IMR-90 (cell line): ENCODE measurements around the gene EML5. TPM values are rescaled to one million over a fixed set of nuclear protein-coding genes. Genes with fewer than 3 reads are reported as not detected.

Source experiments
- ATAC-seq: fragments of 200-7000 bp; cut with Tn5 transposase; 2 replicates; pipeline ENCODE4 v1.9.1; 2020; ENCODE audit warnings: low read depth, mild to moderate bottlenecking, moderate library complexity
- BruUV-seq: library from RNA; stranded (reverse); fragments of 400-500 nt; replicated peaks from 2 replicates; lab custom pipeline; 2021; lab: Mats Ljungman, UMichigan
- CTCF ChIA-PET: fragments of 300-600 bp; formaldehyde crosslinking; extraction: SDS; loops from one replicate; lab custom pipeline; 2021; ENCODE audit warnings: antibody characterized with exemption; lab: Yijun Ruan, JAX
- POLR2A ChIA-PET: fragments of 300-600 bp; sonication (Branson Sonifier 250); formaldehyde crosslinking; loops from one replicate; lab custom pipeline; 2022; ENCODE audit warnings: antibody characterized with exemption; ENCODE audit not compliant: unreplicated experiment; lab: Charles Lee
- DNase-seq: peaks from one replicate; pipeline ENCODE4 v3.0.0; 2013
- H2AFZ ChIP-seq: replicated peaks from 2 replicates; pipeline ENCODE3; 2013; ENCODE audit warnings: low read length, mild to moderate bottlenecking; ENCODE audit not compliant: poor library complexity
- H2AK5ac ChIP-seq: 2 replicates; pipeline ENCODE4 v1.6.1; 2013; ENCODE audit warnings: low read depth, low read length, inconsistent platforms
- H2AK9ac ChIP-seq: replicated peaks from 2 replicates; pipeline ENCODE3; 2013; ENCODE audit warnings: mild to moderate bottlenecking, low read depth, low read length, moderate library complexity; ENCODE audit not compliant: poor library complexity
- H2BK120ac ChIP-seq: 2 replicates; pipeline ENCODE4 v1.6.1; 2013; ENCODE audit warnings: low read depth, low read length, inconsistent platforms
- H2BK15ac ChIP-seq: 3 replicates; pipeline ENCODE4 v1.6.1; 2013; ENCODE audit warnings: low read depth, low read length, inconsistent platforms
- H2BK20ac ChIP-seq: 2 replicates; pipeline ENCODE4 v1.6.1; 2013; ENCODE audit warnings: low read depth, mild to moderate bottlenecking, inconsistent platforms, low read length, moderate library complexity
- H2BK5ac ChIP-seq: 2 replicates; pipeline ENCODE4 v1.6.1; 2013; ENCODE audit warnings: mild to moderate bottlenecking, low read depth, low read length, inconsistent platforms; ENCODE audit not compliant: poor library complexity, severe bottlenecking
- H3K14ac ChIP-seq: replicated peaks from 2 replicates; pipeline ENCODE4 v1.6.1; 2013; ENCODE audit warnings: low read depth, low read length, inconsistent platforms
- H3K18ac ChIP-seq: 2 replicates; pipeline ENCODE4 v1.6.1; 2013; ENCODE audit warnings: low read depth, low read length, control low read depth
- H3K23ac ChIP-seq: 2 replicates; pipeline ENCODE4 v1.6.1; 2013; ENCODE audit warnings: low read depth, low read length, inconsistent platforms
- H3K27ac ChIP-seq: 2 replicates; pipeline ENCODE4 v1.5.1; 2013; ENCODE audit warnings: mild to moderate bottlenecking, control low read depth, low read length; ENCODE audit not compliant: insufficient read depth
- H3K27me3 ChIP-seq: 2 replicates; pipeline ENCODE4 v1.6.1; 2013; ENCODE audit warnings: low read length; ENCODE audit not compliant: control insufficient read depth, insufficient read depth
- H3K36me3 ChIP-seq: 2 replicates; pipeline ENCODE4 v1.6.1; 2013; ENCODE audit warnings: low read length, mixed read lengths; ENCODE audit not compliant: control insufficient read depth, insufficient read depth
- H3K4ac ChIP-seq: 2 replicates; pipeline ENCODE4 v1.6.1; 2013; ENCODE audit warnings: low read depth, low read length, inconsistent platforms
- H3K4me1 ChIP-seq: 2 replicates; pipeline ENCODE4 v1.6.1; 2013; ENCODE audit warnings: low read length, mixed read lengths; ENCODE audit not compliant: control insufficient read depth, insufficient read depth
- H3K4me2 ChIP-seq: 2 replicates; pipeline ENCODE4 v1.6.1; 2013; ENCODE audit warnings: low read depth, mild to moderate bottlenecking, control low read depth, low read length, moderate library complexity
- H3K4me3 ChIP-seq: 2 replicates; pipeline ENCODE4 v1.5.1; 2013; ENCODE audit warnings: low read depth, mild to moderate bottlenecking, control low read depth, low read length, moderate library complexity; ENCODE audit not compliant: insufficient read depth
- H3K56ac ChIP-seq: 2 replicates; pipeline ENCODE4 v1.6.1; 2013; ENCODE audit warnings: low read length, inconsistent platforms; ENCODE audit not compliant: insufficient read depth; ENCODE audit errors: extremely low read depth
- H3K79me1 ChIP-seq, 2 experiments: 2 replicates each; pipeline ENCODE4 v1.6.1; 2013; ENCODE audit warnings: low read length in 2 of 2, inconsistent platforms in 1 of 2, low read depth in 1 of 2
- H3K9ac ChIP-seq: 2 replicates; pipeline ENCODE4 v1.6.1; 2013; ENCODE audit warnings: low read depth, low read length, control low read depth
- H3K9me1 ChIP-seq: 2 replicates; pipeline ENCODE4 v1.6.1; 2013; ENCODE audit warnings: low read length, inconsistent platforms; ENCODE audit not compliant: insufficient read depth
- H3K9me3 ChIP-seq: 2 replicates; pipeline ENCODE4 v1.6.1; 2013; ENCODE audit warnings: low read length; ENCODE audit not compliant: control insufficient read depth, insufficient read depth
- H4K20me1 ChIP-seq: 2 replicates; pipeline ENCODE4 v1.6.1; 2013; ENCODE audit warnings: low read length, inconsistent platforms; ENCODE audit not compliant: insufficient read depth
- H4K5ac ChIP-seq: 2 replicates; pipeline ENCODE4 v1.6.1; 2013; ENCODE audit warnings: mild to moderate bottlenecking, low read depth, low read length, control low read depth
- H4K8ac ChIP-seq, 2 experiments: 2 replicates each; pipeline ENCODE4 v1.6.1; 2013; ENCODE audit warnings: low read depth in 2 of 2, low read length in 2 of 2, control low read depth in 1 of 2, inconsistent platforms in 1 of 2
- H4K91ac ChIP-seq: 2 replicates; pipeline ENCODE4 v1.6.1; 2013; ENCODE audit warnings: low read depth, low read length, inconsistent platforms; ENCODE audit not compliant: insufficient read depth
- BHLHE40 ChIP-seq: fragments of 150-350 bp; IDR thresholded peaks from 2 replicates; pipeline ENCODE4 v1.6.1; 2016; ENCODE audit warnings: mild to moderate bottlenecking, low read depth, low read length
- CEBPB ChIP-seq: IDR thresholded peaks from 2 replicates; pipeline ENCODE4 v1.6.1; 2012; ENCODE audit warnings: low read depth, low read length, improper control_type of control experiment
- CHD1 ChIP-seq: IDR thresholded peaks from 2 replicates; pipeline ENCODE4 v1.6.1; 2012; ENCODE audit warnings: low read depth, low read length, improper control_type of control experiment
- FOS ChIP-seq: fragments of 150-350 bp; IDR thresholded peaks from 2 replicates; pipeline ENCODE4 v1.6.1; 2016; ENCODE audit warnings: low read depth, low read length
- MAFK ChIP-seq: IDR thresholded peaks from 2 replicates; pipeline ENCODE4 v1.6.1; 2012; ENCODE audit warnings: low read depth, low read length, improper control_type of control experiment
- MAZ ChIP-seq: IDR thresholded peaks from 2 replicates; pipeline ENCODE4 v1.6.1; 2012; ENCODE audit warnings: low read depth, mild to moderate bottlenecking, low read length, improper control_type of control experiment, moderate library complexity, borderline replicate concordance
- MXI1 ChIP-seq: IDR thresholded peaks from 2 replicates; pipeline ENCODE4 v1.6.1; 2012; ENCODE audit warnings: low read depth, mild to moderate bottlenecking, low read length, moderate library complexity, borderline replicate concordance
- NFE2L2 ChIP-seq: fragments of 150-350 bp; IDR thresholded peaks from 2 replicates; pipeline ENCODE4 v1.6.1; 2016; ENCODE audit warnings: low read depth, mild to moderate bottlenecking, low read length
- POLR2A ChIP-seq: IDR thresholded peaks from 2 replicates; pipeline ENCODE4 v1.6.1; 2012; ENCODE audit warnings: mild to moderate bottlenecking, low read depth, low read length
- RCOR1 ChIP-seq: IDR thresholded peaks from 2 replicates; pipeline ENCODE4 v1.6.1; 2012; ENCODE audit warnings: mild to moderate bottlenecking, low read length, improper control_type of control experiment; ENCODE audit not compliant: insufficient replicate concordance
- RFX5 ChIP-seq: IDR thresholded peaks from 2 replicates; pipeline ENCODE4 v1.8.0; 2012; ENCODE audit warnings: low read depth, mild to moderate bottlenecking, low read length, moderate library complexity
- SMC3 ChIP-seq: fragments of 150-350 bp; IDR thresholded peaks from 2 replicates; pipeline ENCODE4 v1.6.1; 2016; ENCODE audit warnings: low read depth, mild to moderate bottlenecking, antibody characterized with exemption, low read length, moderate library complexity
- WGBS, 2 experiments: methylation state at CpG; one replicate each; pipeline versions ENCODE4 v1.1.5 to v1.1.7; 2013; ENCODE audit warnings: missing lambda C conversion rate in 2 of 2; ENCODE audit not compliant: insufficient read length in 1 of 2; ENCODE audit errors: extremely low coverage in 2 of 2; 5-methylcytosine and 5-hydroxymethylcytosine counted together
- dilution Hi-C: fragments of 300-500 bp; cut with HindIII; formaldehyde crosslinking; loops from one replicate; pipeline ENCODE4 v1.14.3; 2018; ENCODE audit warnings: low sequenced_read_pairs; ENCODE audit not compliant: unreplicated experiment
- in situ Hi-C: fragments of 300-500 bp; cut with MboI; formaldehyde crosslinking; loops from 3 replicates; pipeline ENCODE4 v1.14.3; 2019; ENCODE audit warnings: low sequenced_read_pairs, inconsistent platforms, mixed read lengths
- intact Hi-C: fragments of 100-400 bp; cut with micrococcal nuclease; formaldehyde crosslinking; loops from 2 replicates; pipeline ENCODE4 v1.10.0; 2022
- polyA plus RNA-seq, 3 experiments: library from polyadenylated mRNA; depleted of rRNA; stranded (reverse); fragments of >200 nt; gene quantifications; 2 replicates each; pipeline ENCODE4 v1.2.3, GENCODE V29; 2012; ENCODE audit warnings: low replicate concordance in 1 of 3
- total RNA-seq: library from RNA; depleted of rRNA; stranded (reverse); fragments of >200 nt; gene quantifications from 2 replicates; pipeline ENCODE4 v1.2.3, GENCODE V29; 2012
- TF ChIP-seq, protein P1 (sequence below): conservative IDR thresholded peaks from 2 replicates; pipeline ENCODE4 v1.5.1; 2012; ENCODE audit warnings: mild to moderate bottlenecking, low read depth, low read length, improper control_type of control experiment
- TF ChIP-seq, protein P2 (sequence below): fragments of 150-350 bp; IDR thresholded peaks from 2 replicates; pipeline ENCODE4 v1.6.1; 2016; ENCODE audit warnings: low read depth, mild to moderate bottlenecking, low read length, moderate library complexity, borderline replicate concordance

The EML5 gene
- total and polyA plus RNA-seq, 2 of the 4 experiments (the other 2 are of a cell fraction): 8.1 to 22.2 TPM

DNA sequence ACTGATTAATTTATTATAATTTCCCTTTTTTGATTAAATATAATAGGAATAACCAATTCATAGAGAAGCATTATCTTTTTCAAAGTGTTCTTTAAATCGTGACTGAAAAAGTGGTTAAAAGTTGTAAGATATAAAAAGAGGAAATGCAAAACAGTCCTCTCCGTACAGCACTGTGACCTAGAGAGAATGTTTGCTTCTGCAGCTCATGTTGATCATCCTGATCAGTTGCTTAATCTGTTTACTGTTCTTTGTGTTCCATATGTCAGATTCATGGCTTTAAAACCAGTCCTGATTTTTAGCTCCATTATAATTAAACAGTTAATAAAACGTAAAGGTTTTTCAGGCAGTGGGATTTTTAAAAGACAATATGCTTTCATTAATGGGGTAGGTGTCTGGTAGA is 36.4 kb upstream of the EML5 start:
- no peak overlapping the region for H3K56ac ChIP-seq
- peaks cover 34 to 73% of the 10 kb centered on the region in 2 experiments for H3K79me1 ChIP-seq
- H2BK5ac ChIP-seq: peak overlapping the region; percentile 96
- H4K8ac ChIP-seq: peak overlapping the region in 1 of 2 experiments; percentile 31; a peak in 2 of 4 replicates
- ATAC-seq: no peak
- no peak overlapping the region for H3K9ac ChIP-seq
- no peak overlapping the region for H2AFZ ChIP-seq
- BruUV-seq: no TSS peak
- H3K4me1 ChIP-seq: peaks cover 26% of the 10 kb centered on the region
- in situ Hi-C loops: no loop called here
- H4K5ac ChIP-seq: no peak overlapping the region; the same call in 1 of the 2 replicates
- H3K14ac ChIP-seq: 0 out of 2 replicates have a peak overlapping the region, but pooled peaks have one; percentile 10
- H2BK15ac ChIP-seq: no peak overlapping the region; the same call in 2 of the 3 replicates
- no peak overlapping the region; the same call in 1 of the 2 replicates for H3K23ac ChIP-seq
- DNase-seq: no peak
- peak overlapping the region; percentile 37; the same call in 1 of the 2 replicates for H3K4me2 ChIP-seq
- no peak overlapping the region for H4K91ac ChIP-seq
- peak overlapping the region; percentile 43; the same call in 1 of the 2 replicates for H2BK120ac ChIP-seq
- H3K9me1 ChIP-seq: peaks cover 7% of the 10 kb centered on the region
- H4K20me1 ChIP-seq: no peaks in the 10 kb centered on the region
- TF ChIP-seq FOS (no peak), RCOR1 (no peak), MXI1 (no peak), CHD1 (no peak), RFX5 (no peak), BHLHE40 (no peak), MAZ (no peak), SMC3 (no peak), MAFK (no peak), NFE2L2 (no peak), CEBPB (no peak), POLR2A (no peak)
- TF ChIP-seq, protein P1, sequence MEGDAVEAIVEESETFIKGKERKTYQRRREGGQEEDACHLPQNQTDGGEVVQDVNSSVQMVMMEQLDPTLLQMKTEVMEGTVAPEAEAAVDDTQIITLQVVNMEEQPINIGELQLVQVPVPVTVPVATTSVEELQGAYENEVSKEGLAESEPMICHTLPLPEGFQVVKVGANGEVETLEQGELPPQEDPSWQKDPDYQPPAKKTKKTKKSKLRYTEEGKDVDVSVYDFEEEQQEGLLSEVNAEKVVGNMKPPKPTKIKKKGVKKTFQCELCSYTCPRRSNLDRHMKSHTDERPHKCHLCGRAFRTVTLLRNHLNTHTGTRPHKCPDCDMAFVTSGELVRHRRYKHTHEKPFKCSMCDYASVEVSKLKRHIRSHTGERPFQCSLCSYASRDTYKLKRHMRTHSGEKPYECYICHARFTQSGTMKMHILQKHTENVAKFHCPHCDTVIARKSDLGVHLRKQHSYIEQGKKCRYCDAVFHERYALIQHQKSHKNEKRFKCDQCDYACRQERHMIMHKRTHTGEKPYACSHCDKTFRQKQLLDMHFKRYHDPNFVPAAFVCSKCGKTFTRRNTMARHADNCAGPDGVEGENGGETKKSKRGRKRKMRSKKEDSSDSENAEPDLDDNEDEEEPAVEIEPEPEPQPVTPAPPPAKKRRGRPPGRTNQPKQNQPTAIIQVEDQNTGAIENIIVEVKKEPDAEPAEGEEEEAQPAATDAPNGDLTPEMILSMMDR: no peak
- TF ChIP-seq, protein P2, sequence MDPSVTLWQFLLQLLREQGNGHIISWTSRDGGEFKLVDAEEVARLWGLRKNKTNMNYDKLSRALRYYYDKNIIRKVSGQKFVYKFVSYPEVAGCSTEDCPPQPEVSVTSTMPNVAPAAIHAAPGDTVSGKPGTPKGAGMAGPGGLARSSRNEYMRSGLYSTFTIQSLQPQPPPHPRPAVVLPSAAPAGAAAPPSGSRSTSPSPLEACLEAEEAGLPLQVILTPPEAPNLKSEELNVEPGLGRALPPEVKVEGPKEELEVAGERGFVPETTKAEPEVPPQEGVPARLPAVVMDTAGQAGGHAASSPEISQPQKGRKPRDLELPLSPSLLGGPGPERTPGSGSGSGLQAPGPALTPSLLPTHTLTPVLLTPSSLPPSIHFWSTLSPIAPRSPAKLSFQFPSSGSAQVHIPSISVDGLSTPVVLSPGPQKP: no peak
- peak overlapping the region; percentile 64; the same call in 1 of the 2 replicates for H2BK20ac ChIP-seq
- ChIA-PET POLR2A (no interaction called here), CTCF (no interaction called here)
- H3K27ac ChIP-seq: no peak overlapping the region
- H3K4me3 ChIP-seq: no peak overlapping the region
- H3K18ac ChIP-seq: peak overlapping the region; percentile 74; the same call in 1 of the 2 replicates
- intact Hi-C loops: no loop called here
- no peak overlapping the region for H2AK5ac ChIP-seq
- H2AK9ac ChIP-seq: no peak overlapping the region
- WGBS, 2 experiments: 80% methylated on average over 1 of the region's 3 CpGs; no CpG with 5 or more reads in 1 of the 2 experiments
- no peaks in the 10 kb centered on the region for H3K9me3 ChIP-seq
- peak overlapping the region; percentile 77; the same call in 1 of the 2 replicates for H3K4ac ChIP-seq
- no peaks in the 10 kb centered on the region for H3K27me3 ChIP-seq
- dilution Hi-C loops: no loop called here
- H3K36me3 ChIP-seq: 0 out of 2 replicates have a peak, but pooled peaks cover 1% of the 10 kb centered on the region
